Measurements from ENCODE around the gene WBP2NL. TPM values are rescaled to one million over a fixed set of nuclear protein-coding genes. Genes with fewer than 3 reads are reported as not detected.

Gene WBP2NL
- total RNA-seq, 4 donors from 2014 or later: 0.22 to 2.8 (median 0.59) TPM

DNA sequence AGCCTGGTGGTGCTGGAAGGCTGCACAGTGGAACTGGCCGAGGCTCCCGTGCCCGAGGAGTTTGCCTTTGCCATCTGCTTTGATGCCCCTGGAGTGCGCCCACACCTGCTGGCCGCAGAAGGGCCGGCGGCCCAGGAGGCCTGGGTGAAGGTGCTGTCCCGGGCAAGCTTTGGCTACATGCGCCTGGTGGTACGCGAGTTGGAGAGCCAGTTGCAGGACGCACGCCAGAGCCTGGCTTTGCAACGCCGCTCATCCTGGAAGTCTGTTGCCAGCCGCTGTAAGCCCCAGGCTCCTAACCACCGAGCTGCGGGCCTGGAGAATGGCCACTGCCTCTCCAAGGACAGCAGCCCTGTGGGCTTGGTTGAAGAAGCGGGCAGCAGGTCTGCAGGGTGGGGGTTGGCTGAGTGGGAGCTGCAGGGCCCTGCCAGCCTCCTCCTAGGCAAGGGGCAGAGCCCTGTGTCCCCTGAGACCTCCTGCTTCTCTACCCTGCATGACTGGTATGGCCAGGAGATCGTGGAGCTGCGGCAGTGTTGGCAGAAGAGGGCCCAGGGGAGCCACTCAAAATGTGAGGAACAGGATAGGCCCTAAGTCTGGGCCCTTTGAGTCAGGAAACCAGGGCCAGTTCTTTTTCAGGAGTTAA lies 79.0 kb downstream of the WBP2NL start:
- peaks cover 5 to 69% (median 22%) of the 10 kb centered on the region in 3 donors for H3K4me1 ChIP-seq
- no peaks in the 10 kb centered on the region for H3K27me3 ChIP-seq
- TF ChIP-seq EP300 (IDR thresholded peaks at IDR 0.05): no peak
- TF ChIP-seq, protein P1, sequence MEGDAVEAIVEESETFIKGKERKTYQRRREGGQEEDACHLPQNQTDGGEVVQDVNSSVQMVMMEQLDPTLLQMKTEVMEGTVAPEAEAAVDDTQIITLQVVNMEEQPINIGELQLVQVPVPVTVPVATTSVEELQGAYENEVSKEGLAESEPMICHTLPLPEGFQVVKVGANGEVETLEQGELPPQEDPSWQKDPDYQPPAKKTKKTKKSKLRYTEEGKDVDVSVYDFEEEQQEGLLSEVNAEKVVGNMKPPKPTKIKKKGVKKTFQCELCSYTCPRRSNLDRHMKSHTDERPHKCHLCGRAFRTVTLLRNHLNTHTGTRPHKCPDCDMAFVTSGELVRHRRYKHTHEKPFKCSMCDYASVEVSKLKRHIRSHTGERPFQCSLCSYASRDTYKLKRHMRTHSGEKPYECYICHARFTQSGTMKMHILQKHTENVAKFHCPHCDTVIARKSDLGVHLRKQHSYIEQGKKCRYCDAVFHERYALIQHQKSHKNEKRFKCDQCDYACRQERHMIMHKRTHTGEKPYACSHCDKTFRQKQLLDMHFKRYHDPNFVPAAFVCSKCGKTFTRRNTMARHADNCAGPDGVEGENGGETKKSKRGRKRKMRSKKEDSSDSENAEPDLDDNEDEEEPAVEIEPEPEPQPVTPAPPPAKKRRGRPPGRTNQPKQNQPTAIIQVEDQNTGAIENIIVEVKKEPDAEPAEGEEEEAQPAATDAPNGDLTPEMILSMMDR (IDR thresholded peaks at IDR 0.05): no peak
- TF ChIP-seq POLR2A (IDR thresholded peaks at IDR 0.05): no peak
- TF ChIP-seq POLR2AphosphoS5 (IDR thresholded peaks at IDR 0.05): no peak

More for the DNA sequence above, 79.0 kb downstream of the WBP2NL start:
- no peak overlapping the region for H3K4me3 ChIP-seq
- ATAC-seq: no peak
- H3K36me3 ChIP-seq: peaks cover 0 to 38% of the 10 kb centered on the region in 2 donors
- WGBS, 2 donors (ENCODE audit: low coverage in 1 of 2): 92 to 96% methylated on average over 2 to 9 of the region's 21 CpGs
- peak overlapping the region; percentile 93 to 99 (median 98) for H3K27ac ChIP-seq
- no peaks in the 10 kb centered on the region for H3K9me3 ChIP-seq

Small RNA genes within 50 kb of the gene (small RNA-seq; reads per million reads assigned to genes)
- 0 reads per million in 4 donors for gene SNORD13P1

Other genes with a start within 250 kb of the WBP2NL start
- gene CCDC134, start 198.1 kb upstream of the WBP2NL start, total RNA-seq: 1 to 10 TPM; 3.8 to 8.9 (median 5.4) TPM
- 100 to 1,000 TPM in 1 of 4 donors, 10 to 100 TPM in 3; 39.7 to 101 (median 58.8) TPM for gene SREBF2, start 165.7 kb upstream of the WBP2NL start, total RNA-seq
- gene SHISA8, start 83.7 kb upstream of the WBP2NL start, total RNA-seq: not detected
- gene TNFRSF13C, start 72.0 kb upstream of the WBP2NL start, total RNA-seq: under 1 TPM in 2 of 4 donors, not detected in 2; 0.12 to 0.16 TPM
- gene CENPM, start 51.6 kb upstream of the WBP2NL start, total RNA-seq: 1 to 10 TPM in 2 of 4 donors, not detected in 2; 1.9 to 3.4 TPM
- gene SEPTIN3, start 29.3 kb upstream of the WBP2NL start, total RNA-seq: 1 to 10 TPM in 1 of 4 donors, under 1 TPM in 2, not detected in 1; 0.13 to 1.2 (median 0.93) TPM
- gene NAGA, start 72.0 kb downstream of the WBP2NL start, total RNA-seq: 10 to 100 TPM; 21.9 to 35.0 (median 33.0) TPM
- gene PHETA2, start 75.5 kb downstream of the WBP2NL start, total RNA-seq: 10 to 100 TPM; 19.1 to 32.1 (median 21.1) TPM
- 10 to 100 TPM in 3 of 4 donors, 1 to 10 TPM in 1; 8.6 to 22.4 (median 19.4) TPM for gene SMDT1, start 80.9 kb downstream of the WBP2NL start, total RNA-seq
- gene NDUFA6, start 92.0 kb downstream of the WBP2NL start, total RNA-seq: 100 to 1,000 TPM in 1 of 4 donors, 10 to 100 TPM in 3; 59.8 to 102 (median 89.9) TPM
- 1 to 10 TPM in 1 of 4 donors, under 1 TPM in 2, not detected in 1; 0.23 to 2.3 (median 0.40) TPM for gene CYP2D6, start 132.0 kb downstream of the WBP2NL start, total RNA-seq

Data from gastroesophageal sphincter (tissue), 4 donors.